ENCODE measurements around the gene PABPN1. TPM values are rescaled to one million over a fixed set of nuclear protein-coding genes. Genes with fewer than 3 reads are reported as not detected.

Gene PABPN1
- total RNA-seq, 1 donor from 2014 or later: 40.7 TPM

DNA sequence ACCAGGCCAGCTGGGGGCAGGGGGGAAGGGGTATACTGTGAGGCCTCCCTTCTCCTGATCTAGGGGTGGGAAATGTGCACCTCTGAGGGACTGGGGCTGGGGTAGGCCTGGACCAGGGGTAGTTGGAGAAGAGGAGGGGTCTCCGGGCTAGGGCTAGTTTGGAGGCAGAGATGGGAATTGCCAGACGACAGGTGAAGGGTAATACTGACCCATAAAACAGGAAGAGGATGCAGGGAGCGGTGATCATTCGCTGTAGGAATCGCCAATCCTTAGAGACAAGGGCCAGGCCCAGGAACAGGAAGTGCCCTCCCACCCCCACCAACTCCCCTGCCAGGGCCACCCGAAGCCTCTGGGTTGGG lies 27.0 kb downstream of the PABPN1 start:
- H3K27ac ChIP-seq (ENCODE audit: low read depth, low read length): no peak overlapping the region
- H3K4me3 ChIP-seq (ENCODE audit: low read length in 3 of 3): no peak overlapping the region
- peaks cover 9 to 12% (median 11%) of the 10 kb centered on the region in 3 donors for H3K4me1 ChIP-seq (ENCODE audit: control insufficient read depth in 3 of 3, insufficient read depth in 3 of 3, low read length in 3 of 3)
- no peaks in the 10 kb centered on the region for H3K9me3 ChIP-seq (ENCODE audit: control insufficient read depth in 3 of 3, low read length in 3 of 3)
- peaks cover 10 to 26% (median 24%) of the 10 kb centered on the region in 3 donors for H3K27me3 ChIP-seq (ENCODE audit: control insufficient read depth in 3 of 3, insufficient read depth in 3 of 3, low read length in 3 of 3)
- no peaks in the 10 kb centered on the region for H3K36me3 ChIP-seq (ENCODE audit: control insufficient read depth in 3 of 3, insufficient read depth in 3 of 3, low read length in 3 of 3)
- H3K9ac ChIP-seq (ENCODE audit: low read depth in 1 of 3, low read length in 3 of 3): no peak overlapping the region

DNA sequence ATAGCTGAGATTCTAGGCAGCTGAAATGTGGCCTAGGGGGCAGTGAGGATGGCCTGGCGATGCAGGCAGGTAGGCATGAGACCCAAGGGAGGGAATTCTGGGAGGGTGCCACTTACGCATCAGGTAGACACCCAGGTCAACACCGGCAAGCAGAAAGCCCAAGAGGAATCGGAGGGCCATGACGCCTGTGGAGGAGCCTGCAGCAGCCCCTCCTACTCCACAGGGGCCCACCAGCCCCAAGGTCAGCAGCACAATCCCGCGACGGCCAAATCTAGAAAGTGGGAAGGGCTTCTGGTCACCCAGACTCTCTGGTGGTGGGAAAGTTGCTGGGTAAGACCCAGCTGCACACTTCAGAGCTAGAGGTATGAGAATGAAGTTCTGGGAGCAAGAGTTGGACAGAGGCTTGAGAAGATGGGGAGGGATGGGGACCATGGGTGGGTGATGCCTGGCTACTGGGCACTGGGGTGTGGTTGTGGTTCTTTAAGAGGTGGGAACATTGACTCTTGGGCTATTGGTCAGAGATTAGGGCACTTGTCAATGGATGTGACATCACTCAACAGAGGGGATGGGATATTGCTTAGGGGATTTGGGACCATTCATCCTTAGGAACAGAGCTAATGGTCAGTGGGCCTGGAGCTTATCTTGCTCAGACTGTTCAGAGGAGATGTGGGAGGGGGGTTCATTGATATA lies 28.0 kb downstream of the PABPN1 start:
- Histone ChIP-seq H3K4me3 (ENCODE audit: low read length in 3 of 3) (no peak overlapping the region), H3K9ac (ENCODE audit: low read depth in 1 of 3, low read length in 3 of 3) (no peak overlapping the region), H3K36me3 (ENCODE audit: control insufficient read depth in 3 of 3, insufficient read depth in 3 of 3, low read length in 3 of 3) (no peaks in the 10 kb centered on the region), H3K9me3 (ENCODE audit: control insufficient read depth in 3 of 3, low read length in 3 of 3) (no peaks in the 10 kb centered on the region), H3K27ac (ENCODE audit: low read depth, low read length) (no peak overlapping the region), H3K27me3 (ENCODE audit: control insufficient read depth in 3 of 3, insufficient read depth in 3 of 3, low read length in 3 of 3) (peaks cover 17 to 33% (median 32%) of the 10 kb centered on the region in 3 donors), H3K4me1 (ENCODE audit: control insufficient read depth in 3 of 3, insufficient read depth in 3 of 3, low read length in 3 of 3) (peaks cover 9 to 12% (median 11%) of the 10 kb centered on the region in 3 donors)

DNA sequence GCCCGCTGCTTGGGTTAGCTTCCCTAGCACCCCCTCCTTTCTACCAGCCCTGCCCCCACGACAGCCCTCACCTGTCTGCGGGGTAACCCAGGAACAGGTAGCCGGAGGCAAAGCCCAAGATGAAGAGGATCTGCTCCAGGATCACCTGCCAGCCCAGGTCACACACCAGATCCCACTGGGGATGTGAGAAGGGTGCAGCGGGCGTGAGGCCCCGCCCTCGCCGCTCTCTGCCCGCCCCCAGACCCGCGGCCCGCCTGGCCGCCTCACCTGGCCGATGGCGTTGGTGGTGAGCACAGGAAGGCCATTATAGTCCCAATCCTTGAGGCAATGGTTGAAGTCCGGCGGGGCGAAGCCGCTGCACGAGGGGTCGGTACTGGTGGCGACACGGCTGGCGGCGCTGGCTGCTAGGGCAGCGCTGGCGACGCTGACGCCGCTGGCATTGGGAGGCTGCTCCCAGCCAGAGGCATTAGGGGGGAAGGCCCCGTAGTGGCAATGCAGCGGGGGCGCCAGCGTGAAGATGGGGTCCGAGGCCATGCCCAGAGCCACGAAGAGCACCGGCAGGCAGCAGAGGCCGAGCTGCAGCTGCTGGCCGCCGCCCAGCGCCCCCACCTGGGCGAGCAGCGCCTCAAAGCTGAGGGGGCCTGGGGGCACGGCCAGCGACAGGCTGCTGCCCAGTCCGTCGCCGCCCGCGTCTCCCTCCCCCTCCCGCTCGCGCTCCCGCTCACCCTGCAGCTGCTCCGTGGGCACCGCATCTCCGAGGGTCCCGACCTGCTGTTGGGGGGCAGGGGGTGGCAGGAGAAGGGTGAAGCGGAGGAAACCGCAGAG lies 30.6 kb downstream of the PABPN1 start:
- Histone ChIP-seq H3K27me3 (ENCODE audit: control insufficient read depth in 3 of 3, insufficient read depth in 3 of 3, low read length in 3 of 3) (peaks cover 22 to 45% (median 45%) of the 10 kb centered on the region in 3 donors), H3K27ac (ENCODE audit: low read depth, low read length) (no peak overlapping the region)

GRCh38 chr14:23352506-23353432 lies 31.5 kb downstream of the PABPN1 start, which contains the start of gene SLC22A17:
Gene SLC22A17, minus strand, starts transcription at chr14:23352887.
- Histone ChIP-seq H3K27ac (ENCODE audit: low read depth, low read length) (no peak within 1 kb of the TSS), H3K36me3 (ENCODE audit: control insufficient read depth in 3 of 3, insufficient read depth in 3 of 3, low read length in 3 of 3) (no peaks in the 10 kb centered on the region), H3K9ac (ENCODE audit: low read depth in 1 of 3, low read length in 3 of 3) (peak within 1 kb of the TSS; percentile 20 to 45 (median 32)), H3K4me1 (ENCODE audit: control insufficient read depth in 3 of 3, insufficient read depth in 3 of 3, low read length in 3 of 3) (peaks cover 9 to 12% (median 11%) of the 10 kb centered on the region in 3 donors), H3K27me3 (ENCODE audit: control insufficient read depth in 3 of 3, insufficient read depth in 3 of 3, low read length in 3 of 3) (peaks cover 22 to 45% (median 45%) of the 10 kb centered on the region in 3 donors), H3K4me3 (ENCODE audit: low read length in 3 of 3) (peak within 1 kb of the TSS; percentile 56 to 66 (median 59)), H3K9me3 (ENCODE audit: control insufficient read depth in 3 of 3, low read length in 3 of 3) (no peaks in the 10 kb centered on the region)

More for the DNA sequence above, 30.6 kb downstream of the PABPN1 start:
- Histone ChIP-seq H3K36me3 (ENCODE audit: control insufficient read depth in 3 of 3, insufficient read depth in 3 of 3, low read length in 3 of 3) (no peaks in the 10 kb centered on the region), H3K9me3 (ENCODE audit: control insufficient read depth in 3 of 3, low read length in 3 of 3) (no peaks in the 10 kb centered on the region), H3K4me3 (ENCODE audit: low read length in 3 of 3) (peak overlapping the region; percentile 56 to 66 (median 59)), H3K4me1 (ENCODE audit: control insufficient read depth in 3 of 3, insufficient read depth in 3 of 3, low read length in 3 of 3) (peaks cover 9 to 12% (median 11%) of the 10 kb centered on the region in 3 donors), H3K9ac (ENCODE audit: low read depth in 1 of 3, low read length in 3 of 3) (peak overlapping the region in 2 of 3 donors; percentile 20 to 45)

DNA sequence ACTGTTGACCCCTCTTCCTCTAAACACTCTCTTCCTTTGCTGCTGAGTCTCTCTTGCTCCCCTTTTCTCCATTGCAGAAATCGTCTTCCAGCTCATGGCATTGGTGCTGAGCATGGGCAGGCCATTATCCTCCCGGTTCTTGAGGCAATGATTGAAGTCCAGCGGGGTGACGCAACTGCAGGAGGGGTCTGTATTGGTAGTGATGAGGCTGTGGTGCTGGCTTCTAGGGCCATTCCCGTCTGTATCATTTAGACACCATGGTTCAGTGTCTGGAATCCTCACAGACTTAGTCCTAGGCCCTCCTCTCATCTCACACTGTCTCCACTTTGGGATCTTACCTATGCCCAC lies 32.1 kb downstream of the PABPN1 start:
- H3K36me3 ChIP-seq (ENCODE audit: control insufficient read depth in 3 of 3, insufficient read depth in 3 of 3, low read length in 3 of 3): no peaks in the 10 kb centered on the region
- no peaks in the 10 kb centered on the region for H3K9me3 ChIP-seq (ENCODE audit: control insufficient read depth in 3 of 3, low read length in 3 of 3)
- peaks cover 22 to 45% (median 45%) of the 10 kb centered on the region in 3 donors for H3K27me3 ChIP-seq (ENCODE audit: control insufficient read depth in 3 of 3, insufficient read depth in 3 of 3, low read length in 3 of 3)
- no peak overlapping the region for H3K4me3 ChIP-seq (ENCODE audit: low read length in 3 of 3)
- no peak overlapping the region for H3K27ac ChIP-seq (ENCODE audit: low read depth, low read length)
- H3K9ac ChIP-seq (ENCODE audit: low read depth in 1 of 3, low read length in 3 of 3): no peak overlapping the region
- H3K4me1 ChIP-seq (ENCODE audit: control insufficient read depth in 3 of 3, insufficient read depth in 3 of 3, low read length in 3 of 3): peaks cover 9 to 12% (median 11%) of the 10 kb centered on the region in 3 donors

DNA sequence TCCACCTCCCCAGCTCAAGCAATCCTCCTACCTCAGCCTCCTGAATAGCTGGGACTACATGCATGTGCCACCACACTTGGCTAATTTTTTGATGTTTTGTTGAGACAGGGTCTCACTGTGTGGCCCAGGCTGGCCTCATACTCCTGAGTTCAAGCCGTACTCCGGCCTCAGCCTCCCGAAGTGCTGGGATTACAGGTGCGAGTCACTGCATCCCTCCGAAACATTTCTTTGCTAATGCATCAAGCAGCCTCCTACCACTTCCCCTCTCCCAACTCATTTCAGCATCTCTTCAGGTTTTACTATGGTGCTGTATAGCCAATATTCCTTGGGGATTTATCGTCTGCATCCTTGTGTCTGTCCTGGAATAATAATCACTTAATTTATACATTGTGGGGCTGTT lies 33.7 kb downstream of the PABPN1 start:
- Histone ChIP-seq H3K4me3 (ENCODE audit: low read length in 3 of 3) (no peak overlapping the region), H3K9me3 (ENCODE audit: control insufficient read depth in 3 of 3, low read length in 3 of 3) (no peaks in the 10 kb centered on the region), H3K4me1 (ENCODE audit: control insufficient read depth in 3 of 3, insufficient read depth in 3 of 3, low read length in 3 of 3) (peaks cover 9 to 12% (median 11%) of the 10 kb centered on the region in 3 donors), H3K27ac (ENCODE audit: low read depth, low read length) (no peak overlapping the region), H3K9ac (ENCODE audit: low read depth in 1 of 3, low read length in 3 of 3) (no peak overlapping the region), H3K27me3 (ENCODE audit: control insufficient read depth in 3 of 3, insufficient read depth in 3 of 3, low read length in 3 of 3) (peaks cover 22 to 50% (median 45%) of the 10 kb centered on the region in 3 donors), H3K36me3 (ENCODE audit: control insufficient read depth in 3 of 3, insufficient read depth in 3 of 3, low read length in 3 of 3) (no peaks in the 10 kb centered on the region)

GRCh38 chr14:23355871-23356435 lies 34.7 kb downstream of the PABPN1 start:
- H3K27me3 ChIP-seq (ENCODE audit: control insufficient read depth in 3 of 3, insufficient read depth in 3 of 3, low read length in 3 of 3): peaks cover 22 to 44% (median 41%) of the 10 kb centered on the region in 3 donors
- H3K4me1 ChIP-seq (ENCODE audit: control insufficient read depth in 3 of 3, insufficient read depth in 3 of 3, low read length in 3 of 3): peaks cover 9 to 12% (median 11%) of the 10 kb centered on the region in 3 donors
- no peaks in the 10 kb centered on the region for H3K9me3 ChIP-seq (ENCODE audit: control insufficient read depth in 3 of 3, low read length in 3 of 3)
- H3K9ac ChIP-seq (ENCODE audit: low read depth in 1 of 3, low read length in 3 of 3): no peak overlapping the region
- no peak overlapping the region for H3K27ac ChIP-seq (ENCODE audit: low read depth, low read length)
- no peak overlapping the region for H3K4me3 ChIP-seq (ENCODE audit: low read length in 3 of 3)
- H3K36me3 ChIP-seq (ENCODE audit: control insufficient read depth in 3 of 3, insufficient read depth in 3 of 3, low read length in 3 of 3): no peaks in the 10 kb centered on the region

DNA sequence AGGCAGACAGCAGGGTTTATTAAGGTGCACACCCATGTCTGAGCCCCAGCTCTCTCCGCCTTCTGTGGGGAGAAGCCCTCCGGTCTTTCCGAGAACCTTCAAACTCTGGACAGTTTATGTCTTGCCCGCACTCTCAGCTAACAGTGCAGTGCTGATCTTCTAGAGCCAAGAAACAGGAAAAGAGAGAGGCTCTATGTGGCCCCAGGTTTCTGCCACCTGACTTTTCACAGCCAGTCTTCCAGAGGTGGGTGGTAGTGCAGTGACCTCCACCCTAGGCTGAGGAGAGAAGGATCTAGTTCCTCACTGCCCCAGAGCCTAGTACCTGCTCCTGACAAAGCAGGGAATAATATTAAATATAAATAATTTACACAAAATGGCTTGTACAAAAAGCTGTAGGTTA lies 35.4 kb downstream of the PABPN1 start:
- peaks cover 8 to 10% (median 9%) of the 10 kb centered on the region in 3 donors for H3K4me1 ChIP-seq (ENCODE audit: control insufficient read depth in 3 of 3, insufficient read depth in 3 of 3, low read length in 3 of 3)
- H3K27me3 ChIP-seq (ENCODE audit: control insufficient read depth in 3 of 3, insufficient read depth in 3 of 3, low read length in 3 of 3): peaks cover 21 to 36% (median 34%) of the 10 kb centered on the region in 3 donors
- H3K9me3 ChIP-seq (ENCODE audit: control insufficient read depth in 3 of 3, low read length in 3 of 3): no peaks in the 10 kb centered on the region
- no peaks in the 10 kb centered on the region for H3K36me3 ChIP-seq (ENCODE audit: control insufficient read depth in 3 of 3, insufficient read depth in 3 of 3, low read length in 3 of 3)
- H3K9ac ChIP-seq (ENCODE audit: low read depth in 1 of 3, low read length in 3 of 3): no peak overlapping the region
- H3K27ac ChIP-seq (ENCODE audit: low read depth, low read length): no peak overlapping the region
- no peak overlapping the region for H3K4me3 ChIP-seq (ENCODE audit: low read length in 3 of 3)

- H3K4me1 ChIP-seq (ENCODE audit: control insufficient read depth in 3 of 3, insufficient read depth in 3 of 3, low read length in 3 of 3): peaks cover 3 to 4% (median 3%) of the 10 kb centered on the region in 3 donors
- no peaks in the 10 kb centered on the region for H3K36me3 ChIP-seq (ENCODE audit: control insufficient read depth in 3 of 3, insufficient read depth in 3 of 3, low read length in 3 of 3)
- no peak overlapping the region for H3K27ac ChIP-seq (ENCODE audit: low read depth, low read length)
- H3K9ac ChIP-seq (ENCODE audit: low read depth in 1 of 3, low read length in 3 of 3): peak overlapping the region in 1 of 3 donors; percentile 16
- H3K27me3 ChIP-seq (ENCODE audit: control insufficient read depth in 3 of 3, insufficient read depth in 3 of 3, low read length in 3 of 3): peaks cover 15 to 34% (median 28%) of the 10 kb centered on the region in 3 donors
- H3K4me3 ChIP-seq (ENCODE audit: low read length in 3 of 3): no peak overlapping the region
- H3K9me3 ChIP-seq (ENCODE audit: control insufficient read depth in 3 of 3, low read length in 3 of 3): no peaks in the 10 kb centered on the region
These were observed 36.0 kb downstream of the PABPN1 start for GRCh38 chr14:23357261-23357660.
